Stimulated activated CD4-positive, alpha-beta T cell treated with anti-CD3 and anti-CD28 coated beads, Interleukin-15, amount 100 ng/mL, for 24 hours (primary cell): ENCODE measurements around the gene TPD52L3.

Experiments used
- DNase-seq: peaks from one replicate; pipeline ENCODE4 v3.0.0-alpha.2; 2020

The TPD52L3 gene

GRCh38 chr9:6328103-6328502 is at the start of gene TPD52L3:
Gene TPD52L3 (plus strand): TSS chr9:6328375. CDS start chr9:6328596, 221 bp downstream.
- DNase-seq = no peak

- no peak for DNase-seq
Observed at GRCh38 chr9:6301858-6302257, 26.3 kb upstream of the TPD52L3 start.

- no peak for DNase-seq
Observed at GRCh38 chr9:6302417-6302816, 25.8 kb upstream of the TPD52L3 start.

- DNase-seq = no peak
Observed at GRCh38 chr9:6304232-6304631, 23.9 kb upstream of the TPD52L3 start.

GRCh38 chr9:6305954-6306563 is 22.1 kb upstream of the TPD52L3 start:
- DNase-seq = no peak

GRCh38 chr9:6307551-6308096 is 20.6 kb upstream of the TPD52L3 start:
- DNase-seq = no peak

- DNase-seq = no peak
Observed at GRCh38 chr9:6330958-6331634, 2.9 kb downstream of the TPD52L3 start.

GRCh38 chr9:6334305-6334704 is 6.1 kb downstream of the TPD52L3 start:
- DNase-seq = no peak

GRCh38 chr9:6348766-6349165 is 20.6 kb downstream of the TPD52L3 start:
- no peak for DNase-seq

GRCh38 chr9:6351737-6352136 is 23.6 kb downstream of the TPD52L3 start:
- no peak for DNase-seq

- DNase-seq = peak; percentile 19
Observed at GRCh38 chr9:6354072-6354686, 26.0 kb downstream of the TPD52L3 start.

GRCh38 chr9:6355728-6356127 is 27.6 kb downstream of the TPD52L3 start:
- no peak for DNase-seq

GRCh38 chr9:6356441-6356840 is 28.3 kb downstream of the TPD52L3 start:
- DNase-seq = no peak

- DNase-seq = no peak
Observed at GRCh38 chr9:6356904-6357303, 28.7 kb downstream of the TPD52L3 start.

GRCh38 chr9:6367128-6367890 is 39.1 kb downstream of the TPD52L3 start:
- DNase-seq = no peak

- DNase-seq = no peak
Observed at GRCh38 chr9:6368831-6369230, 40.7 kb downstream of the TPD52L3 start.
